Neural progenitor cell (in vitro differentiated cells): ENCODE results near the gene GPRC6A. TPM values are rescaled to one million over a fixed set of nuclear protein-coding genes. Genes with fewer than 3 reads are reported as not detected.

Experiments used
- DNase-seq: peaks from one replicate; pipeline ENCODE4 v3.0.0-alpha.2; 2016; ENCODE audit warnings: low spot score
- H2AFZ ChIP-seq: fragments of 200-600 bp; sonication (generic); replicated peaks from 2 replicates; pipeline ENCODE4 v1.6.1; 2016; ENCODE audit warnings: antibody characterized with exemption
- H3F3A ChIP-seq: fragments of 200-600 bp; sonication (generic); 2 replicates; pipeline ENCODE4 v1.6.1; 2016; ENCODE audit warnings: antibody characterized with exemption, low read depth
- H3K27ac ChIP-seq: fragments of 200-600 bp; sonication (generic); 2 replicates; pipeline ENCODE4 v1.5.1; 2016; ENCODE audit warnings: mild to moderate bottlenecking
- H3K27me3 ChIP-seq: fragments of 200-600 bp; sonication (generic); 2 replicates; pipeline ENCODE4 v1.6.1; 2016; ENCODE audit warnings: mild to moderate bottlenecking, moderate library complexity
- H3K36me3 ChIP-seq: fragments of 200-600 bp; sonication (generic); 2 replicates; pipeline ENCODE4 v1.5.1; 2016
- H3K4me1 ChIP-seq: fragments of 200-600 bp; sonication (generic); 2 replicates; pipeline ENCODE4 v1.6.1; 2016; ENCODE audit warnings: mixed run types
- H3K4me2 ChIP-seq: fragments of 200-600 bp; sonication (generic); 2 replicates; pipeline ENCODE4 v1.6.1; 2016
- H3K4me3 ChIP-seq: fragments of 200-600 bp; sonication (generic); 2 replicates; pipeline ENCODE4 v1.5.1; 2016
- H3K79me2 ChIP-seq: fragments of 200-600 bp; sonication (generic); 2 replicates; pipeline ENCODE4 v1.6.1; 2016; ENCODE audit warnings: low read depth
- H3K9ac ChIP-seq: fragments of 200-600 bp; sonication (generic); 2 replicates; pipeline ENCODE4 v1.6.1; 2016
- H3K9me3 ChIP-seq: fragments of 200-600 bp; sonication (generic); 2 replicates; pipeline ENCODE4 v1.5.1; 2016; ENCODE audit warnings: low read depth
- H4K20me1 ChIP-seq: fragments of 200-600 bp; sonication (generic); 2 replicates; pipeline ENCODE4 v1.6.1; 2016; ENCODE audit warnings: low read depth
- H3K27ac Mint-ChIP-seq: 3 replicates; pipeline ENCODE4 v1.8.0; 2021; ENCODE audit warnings: mixed read lengths
- H3K27me3 Mint-ChIP-seq: 2 replicates; pipeline ENCODE4 v1.8.0; 2022; ENCODE audit warnings: low read depth, mild to moderate bottlenecking, inconsistent platforms, moderate library complexity, mixed read lengths; ENCODE audit not compliant: insufficient read depth
- H3K36me3 Mint-ChIP-seq: 3 replicates; pipeline ENCODE4 v1.8.0; 2021; ENCODE audit warnings: mixed read lengths
- H3K4me1 Mint-ChIP-seq: 3 replicates; pipeline ENCODE4 v1.8.0; 2021; ENCODE audit warnings: mixed read lengths
- H3K4me3 Mint-ChIP-seq: 3 replicates; pipeline ENCODE4 v1.8.0; 2021; ENCODE audit warnings: mild to moderate bottlenecking, moderate library complexity, mixed read lengths
- H3K9me3 Mint-ChIP-seq: 3 replicates; pipeline ENCODE4 v1.8.0; 2020; ENCODE audit warnings: mixed read lengths
- CTCF ChIP-seq: fragments of 200-600 bp; sonication (generic); IDR thresholded peaks from 2 replicates; pipeline ENCODE4 v1.5.1; 2017; ENCODE audit warnings: antibody characterized with exemption, mild to moderate bottlenecking
- EZH2 ChIP-seq: fragments of 200-600 bp; sonication (generic); IDR thresholded peaks from 2 replicates; pipeline ENCODE4 v1.6.1; 2017; ENCODE audit warnings: antibody characterized with exemption, mild to moderate bottlenecking, moderate library complexity
- EZH2phosphoT487 ChIP-seq: fragments of 200-600 bp; sonication (generic); IDR thresholded peaks from 2 replicates; pipeline ENCODE4 v1.6.1; 2017; ENCODE audit warnings: antibody characterized with exemption
- total RNA-seq: library from RNA; depleted of rRNA; stranded (reverse); fragments of >200 nt; gene quantifications from 2 replicates; pipeline ENCODE4 v1.2.3, GENCODE V29; 2015; ENCODE audit warnings: low replicate concordance

Gene GPRC6A
- total RNA-seq, 1 donor from 2014 or later = not detected

GRCh38 chr6:116793224-116793623 lies 35.7 kb downstream of the GPRC6A start:
- Histone ChIP-seq H3K4me1 (no peaks in the 10 kb centered on the region), H3K4me3 (no peak overlapping the region), H3K4me2 (no peak overlapping the region), H3K79me2 (no peaks in the 10 kb centered on the region), H4K20me1 (no peaks in the 10 kb centered on the region), H3K27ac (no peak overlapping the region), H3K9ac (no peak overlapping the region), H3F3A (no peaks in the 10 kb centered on the region), H3K9me3 (no peaks in the 10 kb centered on the region), H3K36me3 (no peaks in the 10 kb centered on the region), H2AFZ (no peak overlapping the region), H3K27me3 (no peaks in the 10 kb centered on the region)
- no peaks in the 10 kb centered on the region for H3K9me3 Mint-ChIP-seq
- no peaks in the 10 kb centered on the region for H3K27me3 Mint-ChIP-seq
- TF ChIP-seq EZH2 = no peak
- TF ChIP-seq EZH2phosphoT487 = no peak
- no peak for TF ChIP-seq CTCF
- H3K4me3 Mint-ChIP-seq = no peak overlapping the region
- no peak overlapping the region for H3K27ac Mint-ChIP-seq
- H3K4me1 Mint-ChIP-seq = no peaks in the 10 kb centered on the region
- no peak for DNase-seq
- H3K36me3 Mint-ChIP-seq = no peaks in the 10 kb centered on the region

GRCh38 chr6:116783852-116784251 lies 45.0 kb downstream of the GPRC6A start:
- Histone ChIP-seq H3K79me2 (no peaks in the 10 kb centered on the region), H3K9me3 (no peaks in the 10 kb centered on the region), H3K27me3 (no peaks in the 10 kb centered on the region), H3K9ac (no peak overlapping the region), H3K27ac (no peak overlapping the region), H3K36me3 (no peaks in the 10 kb centered on the region), H3K4me2 (no peak overlapping the region), H3K4me1 (no peaks in the 10 kb centered on the region), H3K4me3 (no peak overlapping the region), H3F3A (no peaks in the 10 kb centered on the region), H4K20me1 (no peaks in the 10 kb centered on the region), H2AFZ (no peak overlapping the region)
- Mint-ChIP-seq H3K27me3 (no peaks in the 10 kb centered on the region), H3K4me1 (no peaks in the 10 kb centered on the region), H3K9me3 (no peaks in the 10 kb centered on the region), H3K27ac (no peak overlapping the region), H3K36me3 (no peaks in the 10 kb centered on the region), H3K4me3 (no peak overlapping the region)
- TF ChIP-seq EZH2 = no peak
- DNase-seq = no peak

- Histone ChIP-seq H3K9ac (no peak overlapping the region), H3K36me3 (no peaks in the 10 kb centered on the region), H3K27me3 (no peaks in the 10 kb centered on the region), H3K4me2 (no peak overlapping the region), H3K79me2 (no peaks in the 10 kb centered on the region), H3K4me1 (no peaks in the 10 kb centered on the region), H2AFZ (peak overlapping the region; percentile 23), H3K9me3 (no peaks in the 10 kb centered on the region), H3K27ac (no peak overlapping the region), H4K20me1 (no peaks in the 10 kb centered on the region), H3K4me3 (no peak overlapping the region), H3F3A (no peaks in the 10 kb centered on the region)
- Mint-ChIP-seq H3K27me3 (peaks cover 2% of the 10 kb centered on the region), H3K4me1 (no peaks in the 10 kb centered on the region), H3K4me3 (no peak overlapping the region), H3K36me3 (no peaks in the 10 kb centered on the region), H3K9me3 (no peaks in the 10 kb centered on the region), H3K27ac (no peak overlapping the region)
- TF ChIP-seq EZH2phosphoT487 = no peak
- TF ChIP-seq EZH2 = no peak
- peak; percentile 74 for TF ChIP-seq CTCF
- DNase-seq = peak; percentile 72
Observed at GRCh38 chr6:116779573-116780164, 49.2 kb downstream of the GPRC6A start.

- no peaks in the 10 kb centered on the region for H3K4me1 ChIP-seq
- H3K4me3 ChIP-seq = no peak overlapping the region
Observed at GRCh38 chr6:116773886-116774285, 55.0 kb downstream of the GPRC6A start.

More at GRCh38 chr6:116773886-116774285, 55.0 kb downstream of the GPRC6A start:
- peaks cover 2% of the 10 kb centered on the region for H3K27me3 Mint-ChIP-seq
- TF ChIP-seq EZH2 (no peak), EZH2phosphoT487 (no peak), CTCF (no peak)
- H3K27ac ChIP-seq = no peak overlapping the region
- H3K27ac Mint-ChIP-seq = no peak overlapping the region
- no peak overlapping the region for H2AFZ ChIP-seq
- H3K9ac ChIP-seq = no peak overlapping the region
- no peaks in the 10 kb centered on the region for H3K36me3 ChIP-seq
- no peaks in the 10 kb centered on the region for H3K9me3 Mint-ChIP-seq
- no peak overlapping the region for H3K4me3 Mint-ChIP-seq
- no peaks in the 10 kb centered on the region for H4K20me1 ChIP-seq
- H3K27me3 ChIP-seq = no peaks in the 10 kb centered on the region
- no peaks in the 10 kb centered on the region for H3K4me1 Mint-ChIP-seq
- DNase-seq = no peak
- no peaks in the 10 kb centered on the region for H3K36me3 Mint-ChIP-seq
- no peaks in the 10 kb centered on the region for H3F3A ChIP-seq
- H3K9me3 ChIP-seq = no peaks in the 10 kb centered on the region
- H3K79me2 ChIP-seq = no peaks in the 10 kb centered on the region
- H3K4me2 ChIP-seq = no peak overlapping the region
